ENCODE data around the gene PLEKHA3. TPM values are rescaled to one million over a fixed set of nuclear protein-coding genes. Genes with fewer than 3 reads are reported as not detected.

The PLEKHA3 gene
- total and polyA plus RNA-seq, 10 of the 15 experiments (the other 5 are each of a cell fraction or from before 2014, with no cell fraction given) = 1.4 to 21.1 (median 7.4) TPM

DNA sequence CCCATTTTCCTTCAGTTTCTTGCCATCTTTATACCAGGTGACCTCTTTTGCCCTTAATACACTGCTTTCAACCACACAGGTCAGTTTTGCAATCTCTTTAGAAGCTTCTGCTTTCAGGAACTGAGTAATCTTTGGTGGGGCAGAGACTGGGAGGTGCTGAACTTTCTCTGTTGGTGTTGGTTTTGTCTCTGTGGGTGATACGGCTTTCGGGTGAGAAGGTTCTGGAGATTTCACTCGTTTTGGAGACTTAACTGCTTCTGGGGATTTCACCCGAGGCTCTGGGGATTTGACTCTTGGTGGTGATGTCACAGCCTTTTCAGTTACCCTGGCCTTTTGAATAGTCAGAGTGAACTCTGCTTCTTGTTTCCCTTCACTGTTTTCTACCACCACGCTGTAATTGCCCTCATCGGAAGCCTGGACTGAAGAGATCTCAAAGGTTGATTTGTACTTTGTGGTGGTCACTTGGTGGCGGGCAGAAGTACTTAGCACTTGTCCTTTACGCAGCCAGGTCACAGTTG, 50.4 kb downstream of the PLEKHA3 start (continued):
- TF ChIP-seq, protein P1, sequence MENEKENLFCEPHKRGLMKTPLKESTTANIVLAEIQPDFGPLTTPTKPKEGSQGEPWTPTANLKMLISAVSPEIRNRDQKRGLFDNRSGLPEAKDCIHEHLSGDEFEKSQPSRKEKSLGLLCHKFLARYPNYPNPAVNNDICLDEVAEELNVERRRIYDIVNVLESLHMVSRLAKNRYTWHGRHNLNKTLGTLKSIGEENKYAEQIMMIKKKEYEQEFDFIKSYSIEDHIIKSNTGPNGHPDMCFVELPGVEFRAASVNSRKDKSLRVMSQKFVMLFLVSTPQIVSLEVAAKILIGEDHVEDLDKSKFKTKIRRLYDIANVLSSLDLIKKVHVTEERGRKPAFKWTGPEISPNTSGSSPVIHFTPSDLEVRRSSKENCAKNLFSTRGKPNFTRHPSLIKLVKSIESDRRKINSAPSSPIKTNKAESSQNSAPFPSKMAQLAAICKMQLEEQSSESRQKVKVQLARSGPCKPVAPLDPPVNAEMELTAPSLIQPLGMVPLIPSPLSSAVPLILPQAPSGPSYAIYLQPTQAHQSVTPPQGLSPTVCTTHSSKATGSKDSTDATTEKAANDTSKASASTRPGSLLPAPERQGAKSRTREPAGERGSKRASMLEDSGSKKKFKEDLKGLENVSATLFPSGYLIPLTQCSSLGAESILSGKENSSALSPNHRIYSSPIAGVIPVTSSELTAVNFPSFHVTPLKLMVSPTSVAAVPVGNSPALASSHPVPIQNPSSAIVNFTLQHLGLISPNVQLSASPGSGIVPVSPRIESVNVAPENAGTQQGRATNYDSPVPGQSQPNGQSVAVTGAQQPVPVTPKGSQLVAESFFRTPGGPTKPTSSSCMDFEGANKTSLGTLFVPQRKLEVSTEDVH (IDR thresholded peaks at IDR 0.05; ENCODE audit: low read depth, partially characterized antibody) = peak; percentile 62
- TF ChIP-seq SMARCA5 (IDR thresholded peaks at IDR 0.05) (no peak), ZNF274 (IDR thresholded peaks at IDR 0.05; ENCODE audit: insufficient read depth, insufficient read length) (no peak), SIX5 (IDR thresholded peaks at IDR 0.05; ENCODE audit: low read depth, low read length, severe bottlenecking) (peak; percentile 16), YBX1 (IDR thresholded peaks at IDR 0.05) (0 out of 2 replicates have a peak, but pooled peaks have one; percentile 93), YY1 (IDR thresholded peaks at IDR 0.05; ENCODE audit: low read depth, low read length) (0 out of 2 replicates have a peak, but pooled peaks have one; percentile 7), NFYB (IDR thresholded peaks at IDR 0.05; ENCODE audit: insufficient read depth, low read depth, low read length) (no peak), ZNF384 (IDR thresholded peaks at IDR 0.05; ENCODE audit: borderline replicate concordance, low read depth, low read length) (0 out of 2 replicates have a peak, but pooled peaks have one; percentile 26), SMC3 (IDR thresholded peaks at IDR 0.05; ENCODE audit: borderline replicate concordance, low read length) (no peak), BCL11A (IDR thresholded peaks at IDR 0.05; ENCODE audit: low read depth, low read length) (peak; percentile 87), KDM1A (IDR thresholded peaks at IDR 0.05; ENCODE audit: borderline replicate concordance) (no peak), PAX5 (IDR thresholded peaks at IDR 0.05; ENCODE audit: borderline replicate concordance, low read depth, low read length) (peak; percentile 96), EGR1 (IDR thresholded peaks at IDR 0.05; ENCODE audit: borderline replicate concordance in 1 of 2, low read depth in 2 of 2, low read length in 2 of 2) (no peak), NFIC (IDR thresholded peaks at IDR 0.05; ENCODE audit: low read depth, low read length) (peak; percentile 91), IRF4 (IDR thresholded peaks at IDR 0.05; ENCODE audit: low read depth, low read length) (peak; percentile 87), RELA (IDR thresholded peaks at IDR 0.05; ENCODE audit: borderline replicate concordance, partially characterized antibody) (no peak)
- TF ChIP-seq, protein P2, sequence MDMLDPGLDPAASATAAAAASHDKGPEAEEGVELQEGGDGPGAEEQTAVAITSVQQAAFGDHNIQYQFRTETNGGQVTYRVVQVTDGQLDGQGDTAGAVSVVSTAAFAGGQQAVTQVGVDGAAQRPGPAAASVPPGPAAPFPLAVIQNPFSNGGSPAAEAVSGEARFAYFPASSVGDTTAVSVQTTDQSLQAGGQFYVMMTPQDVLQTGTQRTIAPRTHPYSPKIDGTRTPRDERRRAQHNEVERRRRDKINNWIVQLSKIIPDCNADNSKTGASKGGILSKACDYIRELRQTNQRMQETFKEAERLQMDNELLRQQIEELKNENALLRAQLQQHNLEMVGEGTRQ (IDR thresholded peaks at IDR 0.05; ENCODE audit: borderline replicate concordance, low read depth, low read length) = no peak
- TF ChIP-seq, protein P3, sequence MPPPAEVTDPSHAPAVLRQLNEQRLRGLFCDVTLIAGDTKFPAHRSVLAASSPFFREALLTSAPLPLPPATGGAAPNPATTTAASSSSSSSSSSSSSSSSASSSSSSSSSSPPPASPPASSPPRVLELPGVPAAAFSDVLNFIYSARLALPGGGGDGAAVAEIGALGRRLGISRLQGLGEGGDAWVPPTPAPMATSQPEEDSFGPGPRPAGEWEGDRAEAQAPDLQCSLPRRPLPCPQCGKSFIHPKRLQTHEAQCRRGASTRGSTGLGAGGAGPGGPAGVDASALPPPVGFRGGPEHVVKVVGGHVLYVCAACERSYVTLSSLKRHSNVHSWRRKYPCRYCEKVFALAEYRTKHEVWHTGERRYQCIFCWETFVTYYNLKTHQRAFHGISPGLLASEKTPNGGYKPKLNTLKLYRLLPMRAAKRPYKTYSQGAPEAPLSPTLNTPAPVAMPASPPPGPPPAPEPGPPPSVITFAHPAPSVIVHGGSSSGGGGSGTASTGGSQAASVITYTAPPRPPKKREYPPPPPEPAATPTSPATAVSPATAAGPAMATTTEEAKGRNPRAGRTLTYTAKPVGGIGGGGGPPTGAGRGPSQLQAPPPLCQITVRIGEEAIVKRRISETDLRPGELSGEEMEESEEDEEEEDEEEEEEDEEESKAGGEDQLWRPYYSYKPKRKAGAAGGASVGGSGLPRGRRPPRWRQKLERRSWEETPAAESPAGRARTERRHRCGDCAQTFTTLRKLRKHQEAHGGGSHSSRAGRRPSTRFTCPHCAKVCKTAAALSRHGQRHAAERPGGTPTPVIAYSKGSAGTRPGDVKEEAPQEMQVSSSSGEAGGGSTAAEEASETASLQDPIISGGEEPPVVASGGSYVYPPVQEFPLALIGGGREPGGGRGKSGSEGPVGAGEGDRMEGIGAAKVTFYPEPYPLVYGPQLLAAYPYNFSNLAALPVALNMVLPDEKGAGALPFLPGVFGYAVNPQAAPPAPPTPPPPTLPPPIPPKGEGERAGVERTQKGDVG (CRISPR knock-in tag; IDR thresholded peaks at IDR 0.05) = no peak
- TF ChIP-seq, protein P4, sequence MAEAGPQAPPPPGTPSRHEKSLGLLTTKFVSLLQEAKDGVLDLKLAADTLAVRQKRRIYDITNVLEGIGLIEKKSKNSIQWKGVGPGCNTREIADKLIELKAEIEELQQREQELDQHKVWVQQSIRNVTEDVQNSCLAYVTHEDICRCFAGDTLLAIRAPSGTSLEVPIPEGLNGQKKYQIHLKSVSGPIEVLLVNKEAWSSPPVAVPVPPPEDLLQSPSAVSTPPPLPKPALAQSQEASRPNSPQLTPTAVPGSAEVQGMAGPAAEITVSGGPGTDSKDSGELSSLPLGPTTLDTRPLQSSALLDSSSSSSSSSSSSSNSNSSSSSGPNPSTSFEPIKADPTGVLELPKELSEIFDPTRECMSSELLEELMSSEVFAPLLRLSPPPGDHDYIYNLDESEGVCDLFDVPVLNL (IDR thresholded peaks at IDR 0.05; ENCODE audit: low read depth, low read length) = no peak
- TF ChIP-seq, protein P5, sequence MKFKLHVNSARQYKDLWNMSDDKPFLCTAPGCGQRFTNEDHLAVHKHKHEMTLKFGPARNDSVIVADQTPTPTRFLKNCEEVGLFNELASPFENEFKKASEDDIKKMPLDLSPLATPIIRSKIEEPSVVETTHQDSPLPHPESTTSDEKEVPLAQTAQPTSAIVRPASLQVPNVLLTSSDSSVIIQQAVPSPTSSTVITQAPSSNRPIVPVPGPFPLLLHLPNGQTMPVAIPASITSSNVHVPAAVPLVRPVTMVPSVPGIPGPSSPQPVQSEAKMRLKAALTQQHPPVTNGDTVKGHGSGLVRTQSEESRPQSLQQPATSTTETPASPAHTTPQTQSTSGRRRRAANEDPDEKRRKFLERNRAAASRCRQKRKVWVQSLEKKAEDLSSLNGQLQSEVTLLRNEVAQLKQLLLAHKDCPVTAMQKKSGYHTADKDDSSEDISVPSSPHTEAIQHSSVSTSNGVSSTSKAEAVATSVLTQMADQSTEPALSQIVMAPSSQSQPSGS (IDR thresholded peaks at IDR 0.05; ENCODE audit: low read length) = peak; percentile 97

Data from GM12878 (cell line).